SK-N-SH (cell line): ENCODE results near the gene GLCCI1. TPM values are rescaled to one million over a fixed set of nuclear protein-coding genes. Genes with fewer than 3 reads are reported as not detected.

ENCODE experiments used
- CTCF ChIA-PET: fragments of 300-600, 350-600 bp; formaldehyde crosslinking; extraction: SDS; loops from one replicate; lab custom pipeline; 2021; lab: Yijun Ruan, JAX
- POLR2A ChIA-PET: fragments of 350-600 bp; sonication (Branson Sonifier 250); formaldehyde crosslinking; extraction: SDS; loops from one replicate; lab custom pipeline; 2020; ENCODE audit warnings: antibody characterized with exemption, inconsistent platforms; lab: Yijun Ruan, JAX
- DNase-seq: peaks from one replicate; pipeline ENCODE4 v3.0.0; 2012
- H2AFZ ChIP-seq: fragments of 200-600 bp; sonication (generic); 2 replicates; pipeline ENCODE4 v1.8.1; 2016; ENCODE audit warnings: antibody characterized with exemption, mild to moderate bottlenecking, low read depth
- H3F3A ChIP-seq: fragments of 200-600 bp; sonication (generic); replicated peaks from 2 replicates; pipeline ENCODE3; 2016; ENCODE audit warnings: antibody characterized with exemption, mild to moderate bottlenecking; ENCODE audit not compliant: insufficient read depth
- H3K27ac ChIP-seq, 2 experiments: fragments of 200-500 bp in 1 of 2; fragments of 200-600 bp in 1 of 2; sonication (Bioruptor generic) in 1 of 2; sonication (generic), shearing (Covaris generic) in 1 of 2; 2 replicates each; pipeline versions ENCODE4 v1.5.1 to v1.6.1; 2014 to 2016; ENCODE audit warnings: low read depth in 2 of 2, inconsistent platforms in 1 of 2, low read length in 1 of 2, mild to moderate bottlenecking in 1 of 2, mixed read lengths in 1 of 2
- H3K27me3 ChIP-seq: fragments of 200-600 bp; sonication (generic), shearing (Covaris generic); 2 replicates; pipeline ENCODE4 v1.6.1; 2016; ENCODE audit warnings: mixed run types; ENCODE audit not compliant: insufficient read depth
- H3K36me3 ChIP-seq, 2 experiments: fragments of 200-500 bp in 1 of 2; fragments of 200-600 bp in 1 of 2; sonication (Bioruptor generic) in 1 of 2; sonication (generic) in 1 of 2; replicated peaks in 1 of 2; 2 replicates each; pipeline versions ENCODE3 to v1.5.1; 2014 to 2016; ENCODE audit warnings: low read length in 1 of 2, mild to moderate bottlenecking in 1 of 2; ENCODE audit not compliant: insufficient read depth in 2 of 2, control insufficient read depth in 1 of 2
- H3K4me1 ChIP-seq, 2 experiments: fragments of 200-500 bp in 1 of 2; fragments of 200-600 bp in 1 of 2; sonication (Bioruptor generic) in 1 of 2; sonication (generic), shearing (Covaris generic) in 1 of 2; 2 replicates each; pipeline versions ENCODE4 v1.5.1 to v1.6.1; 2014 to 2016; ENCODE audit warnings: low read depth in 1 of 2, low read length in 1 of 2, mixed run types in 1 of 2; ENCODE audit not compliant: insufficient read depth in 2 of 2, control insufficient read depth in 1 of 2
- H3K4me2 ChIP-seq: fragments of 200-600 bp; sonication (generic), shearing (Covaris generic); 2 replicates; pipeline ENCODE4 v1.6.1; 2017; ENCODE audit warnings: mixed run types
- H3K4me3 ChIP-seq, 2 experiments: fragments of 200-500 bp in 1 of 2; fragments of 200-600 bp in 1 of 2; sonication (Bioruptor generic) in 1 of 2; sonication (generic), shearing (Covaris generic) in 1 of 2; 2 replicates each; pipeline versions ENCODE4 v1.5.1 to v1.8.1; 2014 to 2016; ENCODE audit warnings: low read depth in 2 of 2, inconsistent platforms in 1 of 2, low read length in 1 of 2, mild to moderate bottlenecking in 1 of 2, mixed read lengths in 1 of 2, moderate library complexity in 1 of 2
- H3K79me2 ChIP-seq: fragments of 200-600 bp; sonication (generic); 2 replicates; pipeline ENCODE4 v1.8.1; 2017; ENCODE audit warnings: mild to moderate bottlenecking; ENCODE audit not compliant: insufficient read depth
- H3K9ac ChIP-seq: fragments of 200-600 bp; sonication (generic); 2 replicates; pipeline ENCODE4 v1.6.1; 2017; ENCODE audit warnings: mixed run types
- H3K9me2 ChIP-seq: fragments of 200-600 bp; sonication (generic); 2 replicates; pipeline ENCODE4 v1.6.1; 2017; ENCODE audit warnings: mixed run types
- H3K9me3 ChIP-seq: fragments of 200-600 bp; sonication (generic); 2 replicates; pipeline ENCODE4 v1.6.1; 2017; ENCODE audit warnings: mixed run types, mild to moderate bottlenecking, moderate library complexity
- H4K20me1 ChIP-seq: fragments of 200-600 bp; sonication (generic); 2 replicates; pipeline ENCODE4 v1.6.1; 2017; ENCODE audit warnings: mild to moderate bottlenecking, mixed run types; ENCODE audit not compliant: insufficient read depth
- CHD2 ChIP-seq: fragments of 150-350 bp; IDR thresholded peaks from 2 replicates; pipeline ENCODE4 v1.6.1; 2018; ENCODE audit warnings: low read length; ENCODE audit not compliant: partially characterized antibody
- ELF1 ChIP-seq: IDR thresholded peaks from 2 replicates; pipeline ENCODE4 v1.4.0; 2012
- EZH2phosphoT487 ChIP-seq: fragments of 200-600 bp; sonication (generic); IDR thresholded peaks from 2 replicates; pipeline ENCODE4 v1.6.1; 2017; ENCODE audit warnings: low read depth, mixed run types, mild to moderate bottlenecking, antibody characterized with exemption, moderate library complexity, borderline replicate concordance
- FOSL2 ChIP-seq: IDR thresholded peaks from 2 replicates; pipeline ENCODE4 v1.4.0; 2012; ENCODE audit warnings: low read depth, mild to moderate bottlenecking, moderate library complexity, borderline replicate concordance
- FOXJ3 ChIP-seq: sonication (generic); formaldehyde crosslinking; IDR thresholded peaks from 2 replicates; pipeline ENCODE4 v1.5.1; 2020; ENCODE audit warnings: mild to moderate bottlenecking, missing genetic modification reagents
- GATA2 ChIP-seq: sonication (generic); formaldehyde crosslinking; IDR thresholded peaks from 2 replicates; pipeline ENCODE4 v1.5.0; 2020; ENCODE audit warnings: mild to moderate bottlenecking, missing genetic modification reagents
- JUND ChIP-seq: IDR thresholded peaks from 2 replicates; pipeline ENCODE4 v1.4.0; 2012
- MEF2A ChIP-seq: IDR thresholded peaks from 2 replicates; pipeline ENCODE4 v1.4.0; 2012; ENCODE audit warnings: low read depth, borderline replicate concordance
- POLR2AphosphoS5 ChIP-seq: IDR thresholded peaks from 2 replicates; pipeline ENCODE4 v1.6.1; 2012; ENCODE audit warnings: low read depth, low read length
- RCOR1 ChIP-seq: fragments of 150-350 bp; IDR thresholded peaks from 2 replicates; pipeline ENCODE4 v1.6.1; 2017; ENCODE audit warnings: antibody characterized with exemption, low read length
- SIN3A ChIP-seq: IDR thresholded peaks from 2 replicates; pipeline ENCODE4 v1.6.1; 2012; ENCODE audit warnings: low read depth, mild to moderate bottlenecking, low read length, moderate library complexity, borderline replicate concordance
- SMC3 ChIP-seq: IDR thresholded peaks from 2 replicates; pipeline ENCODE4 v1.6.1; 2012; ENCODE audit warnings: low read depth, low read length, improper control_type of control experiment
- TCF12 ChIP-seq: IDR thresholded peaks from 2 replicates; pipeline ENCODE4 v1.4.0; 2012
- TEAD4 ChIP-seq: IDR thresholded peaks from 2 replicates; pipeline ENCODE4 v1.4.0; 2012; ENCODE audit warnings: mild to moderate bottlenecking, borderline replicate concordance; ENCODE audit not compliant: insufficient read depth
- YY1 ChIP-seq: IDR thresholded peaks from 2 replicates; pipeline ENCODE4 v1.4.0; 2012; ENCODE audit warnings: low read depth, mild to moderate bottlenecking
- WGBS: methylation state at CpG from one replicate; pipeline ENCODE4 v1.1.6; 2017; ENCODE audit warnings: low lambda C conversion rate; 5-methylcytosine and 5-hydroxymethylcytosine counted together
- polyA plus RNA-seq, 3 experiments: library from polyadenylated mRNA; depleted of rRNA; stranded (reverse); fragments of >200 nt; gene quantifications; 2 replicates each; pipeline ENCODE4 v1.2.3, GENCODE V29; 2012
- TF ChIP-seq, protein P1 (sequence below): IDR thresholded peaks from 2 replicates; pipeline ENCODE4 v1.4.0; 2012; ENCODE audit warnings: low read depth, borderline replicate concordance
- TF ChIP-seq, protein P2 (sequence below): IDR thresholded peaks from 2 replicates; pipeline ENCODE4 v1.4.0; 2012; ENCODE audit warnings: low read depth
- TF ChIP-seq, protein P3 (sequence below): fragments of 200-600 bp; sonication (generic); IDR thresholded peaks from 2 replicates; pipeline ENCODE4 v1.6.1; 2017; ENCODE audit warnings: antibody characterized with exemption, mild to moderate bottlenecking, moderate library complexity

GLCCI1 gene
- polyA plus RNA-seq, 1 of the 3 experiments (the other 2 are of a cell fraction) = 5.5 TPM

DNA sequence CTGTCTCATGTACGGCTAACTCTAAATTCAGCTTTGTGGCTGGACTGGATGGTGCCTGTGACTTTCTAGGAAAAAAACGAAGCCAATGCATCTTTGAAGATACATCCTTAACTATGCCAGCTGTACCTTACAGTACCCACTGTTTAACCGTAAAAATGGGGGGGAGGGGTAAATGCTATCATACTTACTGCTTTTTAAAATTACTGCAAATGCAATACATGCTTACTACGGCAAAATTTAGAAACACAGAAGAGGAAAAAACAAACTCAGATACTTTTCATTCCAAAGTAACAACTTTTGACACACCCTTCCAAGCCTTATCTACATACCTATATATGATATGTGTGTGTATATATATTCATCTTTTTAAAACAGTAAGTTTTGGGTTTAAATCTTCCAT lies 20.4 kb upstream of the GLCCI1 start:
- Histone ChIP-seq H3K4me2 (no peak overlapping the region), H3K9me2 (no peaks in the 10 kb centered on the region), H3K27ac (no peak overlapping the region), H3K4me1 (peaks cover 0 to 16% of the 10 kb centered on the region in 2 experiments; a peak in 2 of 4 replicates), H4K20me1 (no peaks in the 10 kb centered on the region), H3K9me3 (no peaks in the 10 kb centered on the region), H3K36me3 (no peaks in the 10 kb centered on the region), H3K79me2 (no peaks in the 10 kb centered on the region), H3K27me3 (no peaks in the 10 kb centered on the region), H3K4me3 (no peak overlapping the region), H2AFZ (no peak overlapping the region), H3K9ac (no peak overlapping the region), H3F3A (no peaks in the 10 kb centered on the region)
- CTCF ChIA-PET = no interaction called here
- DNase-seq = no peak
- TF ChIP-seq MEF2A = no peak
- TF ChIP-seq CHD2 = no peak
- no peak for TF ChIP-seq YY1
- TF ChIP-seq, protein P1, sequence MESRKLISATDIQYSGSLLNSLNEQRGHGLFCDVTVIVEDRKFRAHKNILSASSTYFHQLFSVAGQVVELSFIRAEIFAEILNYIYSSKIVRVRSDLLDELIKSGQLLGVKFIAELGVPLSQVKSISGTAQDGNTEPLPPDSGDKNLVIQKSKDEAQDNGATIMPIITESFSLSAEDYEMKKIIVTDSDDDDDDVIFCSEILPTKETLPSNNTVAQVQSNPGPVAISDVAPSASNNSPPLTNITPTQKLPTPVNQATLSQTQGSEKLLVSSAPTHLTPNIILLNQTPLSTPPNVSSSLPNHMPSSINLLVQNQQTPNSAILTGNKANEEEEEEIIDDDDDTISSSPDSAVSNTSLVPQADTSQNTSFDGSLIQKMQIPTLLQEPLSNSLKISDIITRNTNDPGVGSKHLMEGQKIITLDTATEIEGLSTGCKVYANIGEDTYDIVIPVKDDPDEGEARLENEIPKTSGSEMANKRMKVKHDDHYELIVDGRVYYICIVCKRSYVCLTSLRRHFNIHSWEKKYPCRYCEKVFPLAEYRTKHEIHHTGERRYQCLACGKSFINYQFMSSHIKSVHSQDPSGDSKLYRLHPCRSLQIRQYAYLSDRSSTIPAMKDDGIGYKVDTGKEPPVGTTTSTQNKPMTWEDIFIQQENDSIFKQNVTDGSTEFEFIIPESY = no peak
- POLR2A ChIA-PET = no interaction called here
- WGBS = 83% methylated on average over 4 of the region's 4 CpGs

DNA sequence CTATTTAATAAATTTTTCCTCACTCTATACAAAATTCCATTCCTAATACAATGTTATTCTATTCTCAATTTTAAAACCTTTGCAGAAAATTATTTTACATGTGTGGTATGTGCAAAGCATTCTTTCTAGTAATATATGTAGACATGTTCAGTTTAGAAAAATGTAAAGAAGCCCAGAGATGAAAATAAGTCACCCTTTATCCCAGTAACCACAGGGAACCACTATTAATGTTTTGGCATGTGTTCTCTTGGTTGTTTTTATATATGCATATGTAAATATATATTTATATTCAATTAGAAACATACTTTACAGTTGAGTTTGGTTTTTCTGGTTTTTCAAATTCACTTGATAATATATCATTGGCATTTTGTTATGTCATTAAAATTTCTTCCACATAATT lies 14.8 kb upstream of the GLCCI1 start:
- Histone ChIP-seq H3K79me2 (no peaks in the 10 kb centered on the region), H3F3A (peaks cover 7% of the 10 kb centered on the region), H3K4me2 (no peak overlapping the region), H3K9ac (no peak overlapping the region), H3K27me3 (no peaks in the 10 kb centered on the region), H3K27ac (0 out of 4 replicates have a peak overlapping the region, but pooled peaks of 1 of the 2 experiments have one; percentile 9), H3K4me1 (peaks cover 0 to 5% of the 10 kb centered on the region in 2 experiments; a peak in 1 of 4 replicates), H4K20me1 (no peaks in the 10 kb centered on the region), H3K9me2 (no peaks in the 10 kb centered on the region), H3K4me3 (no peak overlapping the region), H3K9me3 (no peaks in the 10 kb centered on the region), H3K36me3 (no peaks in the 10 kb centered on the region), H2AFZ (no peak overlapping the region)
- ChIA-PET CTCF (interaction anchor here (0.8 to 4.5 kb wide), 4 partner anchors 9 to 12 kb away, joined by 3 to 20 read pairs (median 4); no protein-coding TSS in a partner anchor), POLR2A (interaction anchor here (1.6 kb wide), 1 partner anchor 10 kb away, joined by 4 read pairs; no protein-coding TSS in a partner anchor)
- no peak for DNase-seq
- no peak for TF ChIP-seq FOXJ3 (CRISPR knock-in tag)
- TF ChIP-seq EZH2phosphoT487 = no peak
- TF ChIP-seq CHD2 = no peak
- no peak for TF ChIP-seq JUND
- no peak for TF ChIP-seq SIN3A
- no peak for TF ChIP-seq YY1
- TF ChIP-seq TCF12 = no peak
- TF ChIP-seq POLR2AphosphoS5 = no peak
- no peak for TF ChIP-seq FOSL2
- TF ChIP-seq, protein P1 = no peak
- no peak for TF ChIP-seq RCOR1
- no peak for TF ChIP-seq TEAD4
- TF ChIP-seq, protein P2, sequence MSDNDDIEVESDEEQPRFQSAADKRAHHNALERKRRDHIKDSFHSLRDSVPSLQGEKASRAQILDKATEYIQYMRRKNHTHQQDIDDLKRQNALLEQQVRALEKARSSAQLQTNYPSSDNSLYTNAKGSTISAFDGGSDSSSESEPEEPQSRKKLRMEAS = no peak
- no peak for TF ChIP-seq ELF1
- TF ChIP-seq SMC3 = no peak
- TF ChIP-seq GATA2 (CRISPR knock-in tag) = no peak
- TF ChIP-seq, protein P3, sequence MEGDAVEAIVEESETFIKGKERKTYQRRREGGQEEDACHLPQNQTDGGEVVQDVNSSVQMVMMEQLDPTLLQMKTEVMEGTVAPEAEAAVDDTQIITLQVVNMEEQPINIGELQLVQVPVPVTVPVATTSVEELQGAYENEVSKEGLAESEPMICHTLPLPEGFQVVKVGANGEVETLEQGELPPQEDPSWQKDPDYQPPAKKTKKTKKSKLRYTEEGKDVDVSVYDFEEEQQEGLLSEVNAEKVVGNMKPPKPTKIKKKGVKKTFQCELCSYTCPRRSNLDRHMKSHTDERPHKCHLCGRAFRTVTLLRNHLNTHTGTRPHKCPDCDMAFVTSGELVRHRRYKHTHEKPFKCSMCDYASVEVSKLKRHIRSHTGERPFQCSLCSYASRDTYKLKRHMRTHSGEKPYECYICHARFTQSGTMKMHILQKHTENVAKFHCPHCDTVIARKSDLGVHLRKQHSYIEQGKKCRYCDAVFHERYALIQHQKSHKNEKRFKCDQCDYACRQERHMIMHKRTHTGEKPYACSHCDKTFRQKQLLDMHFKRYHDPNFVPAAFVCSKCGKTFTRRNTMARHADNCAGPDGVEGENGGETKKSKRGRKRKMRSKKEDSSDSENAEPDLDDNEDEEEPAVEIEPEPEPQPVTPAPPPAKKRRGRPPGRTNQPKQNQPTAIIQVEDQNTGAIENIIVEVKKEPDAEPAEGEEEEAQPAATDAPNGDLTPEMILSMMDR = no peak
